ENCODE results near the gene CCDC83.

DNA sequence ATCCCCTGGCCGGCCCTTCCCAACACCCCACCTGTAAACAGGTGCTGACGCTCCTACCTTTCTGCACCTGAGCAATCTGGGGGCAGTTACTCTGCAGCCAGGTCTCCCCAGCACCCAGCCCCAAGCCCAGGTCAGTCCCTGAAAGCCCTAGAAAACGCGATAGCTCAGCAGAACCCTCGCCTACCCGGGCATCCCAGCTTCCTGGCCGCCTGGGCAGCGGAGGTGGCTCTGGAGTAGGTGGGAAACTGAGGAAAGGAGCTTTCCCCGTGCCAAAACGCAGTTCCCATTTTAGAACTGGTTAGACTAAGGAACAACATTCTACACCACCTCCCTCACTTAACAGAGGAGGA is 44.7 kb upstream of the CCDC83 start:
- TF ChIP-seq, protein P1, sequence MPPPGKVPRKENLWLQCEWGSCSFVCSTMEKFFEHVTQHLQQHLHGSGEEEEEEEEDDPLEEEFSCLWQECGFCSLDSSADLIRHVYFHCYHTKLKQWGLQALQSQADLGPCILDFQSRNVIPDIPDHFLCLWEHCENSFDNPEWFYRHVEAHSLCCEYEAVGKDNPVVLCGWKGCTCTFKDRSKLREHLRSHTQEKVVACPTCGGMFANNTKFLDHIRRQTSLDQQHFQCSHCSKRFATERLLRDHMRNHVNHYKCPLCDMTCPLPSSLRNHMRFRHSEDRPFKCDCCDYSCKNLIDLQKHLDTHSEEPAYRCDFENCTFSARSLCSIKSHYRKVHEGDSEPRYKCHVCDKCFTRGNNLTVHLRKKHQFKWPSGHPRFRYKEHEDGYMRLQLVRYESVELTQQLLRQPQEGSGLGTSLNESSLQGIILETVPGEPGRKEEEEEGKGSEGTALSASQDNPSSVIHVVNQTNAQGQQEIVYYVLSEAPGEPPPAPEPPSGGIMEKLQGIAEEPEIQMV (tag; conservative IDR thresholded peaks at IDR 0.05; ENCODE audit: low read depth): no peak
- TF ChIP-seq FOXK2 (conservative IDR thresholded peaks at IDR 0.05 in 1 of 2, IDR thresholded peaks at IDR 0.05 in 1 of 2; ENCODE audit: low read depth in 2 of 2): no peak
- no peak for TF ChIP-seq GATA2 (CRISPR knock-in tag; IDR thresholded peaks at IDR 0.05)
- TF ChIP-seq, protein P2, sequence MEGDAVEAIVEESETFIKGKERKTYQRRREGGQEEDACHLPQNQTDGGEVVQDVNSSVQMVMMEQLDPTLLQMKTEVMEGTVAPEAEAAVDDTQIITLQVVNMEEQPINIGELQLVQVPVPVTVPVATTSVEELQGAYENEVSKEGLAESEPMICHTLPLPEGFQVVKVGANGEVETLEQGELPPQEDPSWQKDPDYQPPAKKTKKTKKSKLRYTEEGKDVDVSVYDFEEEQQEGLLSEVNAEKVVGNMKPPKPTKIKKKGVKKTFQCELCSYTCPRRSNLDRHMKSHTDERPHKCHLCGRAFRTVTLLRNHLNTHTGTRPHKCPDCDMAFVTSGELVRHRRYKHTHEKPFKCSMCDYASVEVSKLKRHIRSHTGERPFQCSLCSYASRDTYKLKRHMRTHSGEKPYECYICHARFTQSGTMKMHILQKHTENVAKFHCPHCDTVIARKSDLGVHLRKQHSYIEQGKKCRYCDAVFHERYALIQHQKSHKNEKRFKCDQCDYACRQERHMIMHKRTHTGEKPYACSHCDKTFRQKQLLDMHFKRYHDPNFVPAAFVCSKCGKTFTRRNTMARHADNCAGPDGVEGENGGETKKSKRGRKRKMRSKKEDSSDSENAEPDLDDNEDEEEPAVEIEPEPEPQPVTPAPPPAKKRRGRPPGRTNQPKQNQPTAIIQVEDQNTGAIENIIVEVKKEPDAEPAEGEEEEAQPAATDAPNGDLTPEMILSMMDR (IDR thresholded peaks at IDR 0.05 in 2 of 3, conservative IDR thresholded peaks at IDR 0.05 in 1 of 3; ENCODE audit: insufficient read depth in 2 of 3, low read depth in 1 of 3, low read length in 3 of 3): no peak
- TF ChIP-seq MAZ (CRISPR knock-in tag; conservative IDR thresholded peaks at IDR 0.05 in 1 of 2, IDR thresholded peaks at IDR 0.05 in 1 of 2): no peak
- TF ChIP-seq, protein P3, sequence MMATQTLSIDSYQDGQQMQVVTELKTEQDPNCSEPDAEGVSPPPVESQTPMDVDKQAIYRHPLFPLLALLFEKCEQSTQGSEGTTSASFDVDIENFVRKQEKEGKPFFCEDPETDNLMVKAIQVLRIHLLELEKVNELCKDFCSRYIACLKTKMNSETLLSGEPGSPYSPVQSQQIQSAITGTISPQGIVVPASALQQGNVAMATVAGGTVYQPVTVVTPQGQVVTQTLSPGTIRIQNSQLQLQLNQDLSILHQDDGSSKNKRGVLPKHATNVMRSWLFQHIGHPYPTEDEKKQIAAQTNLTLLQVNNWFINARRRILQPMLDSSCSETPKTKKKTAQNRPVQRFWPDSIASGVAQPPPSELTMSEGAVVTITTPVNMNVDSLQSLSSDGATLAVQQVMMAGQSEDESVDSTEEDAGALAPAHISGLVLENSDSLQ (IDR thresholded peaks at IDR 0.05): no peak
- no peak for TF ChIP-seq CHD4 (IDR thresholded peaks at IDR 0.05; ENCODE audit: insufficient read depth, insufficient replicate concordance, low read depth, low read length, poor library complexity, severe bottlenecking)
- no peak for TF ChIP-seq NELFE (IDR thresholded peaks at IDR 0.05; ENCODE audit: insufficient read depth, insufficient read length)
- TF ChIP-seq NFIC (IDR thresholded peaks at IDR 0.05): no peak
- no peak for TF ChIP-seq MTF1 (CRISPR knock-in tag; IDR thresholded peaks at IDR 0.05; ENCODE audit: borderline replicate concordance)
- TF ChIP-seq, protein P4, sequence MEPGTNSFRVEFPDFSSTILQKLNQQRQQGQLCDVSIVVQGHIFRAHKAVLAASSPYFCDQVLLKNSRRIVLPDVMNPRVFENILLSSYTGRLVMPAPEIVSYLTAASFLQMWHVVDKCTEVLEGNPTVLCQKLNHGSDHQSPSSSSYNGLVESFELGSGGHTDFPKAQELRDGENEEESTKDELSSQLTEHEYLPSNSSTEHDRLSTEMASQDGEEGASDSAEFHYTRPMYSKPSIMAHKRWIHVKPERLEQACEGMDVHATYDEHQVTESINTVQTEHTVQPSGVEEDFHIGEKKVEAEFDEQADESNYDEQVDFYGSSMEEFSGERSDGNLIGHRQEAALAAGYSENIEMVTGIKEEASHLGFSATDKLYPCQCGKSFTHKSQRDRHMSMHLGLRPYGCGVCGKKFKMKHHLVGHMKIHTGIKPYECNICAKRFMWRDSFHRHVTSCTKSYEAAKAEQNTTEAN (CRISPR knock-in tag; IDR thresholded peaks at IDR 0.05): no peak
- no peak for TF ChIP-seq FOXA3 (CRISPR knock-in tag; conservative IDR thresholded peaks at IDR 0.05 in 1 of 2, IDR thresholded peaks at IDR 0.05 in 1 of 2)
- no peak for TF ChIP-seq EWSR1 (IDR thresholded peaks at IDR 0.05; ENCODE audit: borderline replicate concordance, low read depth, partially characterized antibody)
- TF ChIP-seq, protein P5, sequence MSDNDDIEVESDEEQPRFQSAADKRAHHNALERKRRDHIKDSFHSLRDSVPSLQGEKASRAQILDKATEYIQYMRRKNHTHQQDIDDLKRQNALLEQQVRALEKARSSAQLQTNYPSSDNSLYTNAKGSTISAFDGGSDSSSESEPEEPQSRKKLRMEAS (CRISPR knock-in tag; IDR thresholded peaks at IDR 0.05): no peak

All from K562 (cell line).